Hepatocyte (in vitro differentiated cells): ENCODE results near the gene TSPAN9. TPM values are rescaled to one million over a fixed set of nuclear protein-coding genes. Genes with fewer than 3 reads are reported as not detected.

Experiments used
- DNase-seq: peaks from one replicate; pipeline ENCODE4 v3.0.0-alpha.2; 2016; ENCODE audit warnings: low spot score
- H2AFZ ChIP-seq: fragments of 200-600 bp; sonication (generic); 2 replicates; pipeline ENCODE4 v1.6.0; 2016; ENCODE audit warnings: antibody characterized with exemption, mild to moderate bottlenecking
- H3K27ac ChIP-seq: fragments of 200-600 bp; sonication (generic); 2 replicates; pipeline ENCODE4 v1.5.1; 2016; ENCODE audit warnings: mild to moderate bottlenecking
- H3K27me3 ChIP-seq: fragments of 200-600 bp; sonication (generic); 2 replicates; pipeline ENCODE4 v1.6.1; 2016
- H3K36me3 ChIP-seq: fragments of 200-600 bp; sonication (generic); replicated peaks from 2 replicates; pipeline ENCODE4 v1.5.1; 2016; ENCODE audit warnings: low read depth; ENCODE audit not compliant: insufficient read depth
- H3K4me1 ChIP-seq: fragments of 200-600 bp; sonication (generic); 2 replicates; pipeline ENCODE4 v1.5.1; 2016; ENCODE audit warnings: mild to moderate bottlenecking, moderate library complexity; ENCODE audit not compliant: insufficient read depth
- H3K4me2 ChIP-seq: fragments of 200-600 bp; sonication (generic); 2 replicates; pipeline ENCODE4 v1.6.0; 2016
- H3K4me3 ChIP-seq: fragments of 200-600 bp; sonication (generic); 2 replicates; pipeline ENCODE4 v1.5.1; 2016; ENCODE audit warnings: mild to moderate bottlenecking
- H3K79me2 ChIP-seq: fragments of 200-600 bp; sonication (generic); 2 replicates; pipeline ENCODE4 v1.6.0; 2017; ENCODE audit warnings: mild to moderate bottlenecking
- H3K9me2 ChIP-seq: fragments of 200-600 bp; sonication (generic); replicated peaks from 2 replicates; pipeline ENCODE4 v1.6.0; 2017; ENCODE audit warnings: mild to moderate bottlenecking; ENCODE audit not compliant: insufficient read depth
- H3K9me3 ChIP-seq: fragments of 200-600 bp; sonication (generic); 2 replicates; pipeline ENCODE4 v1.5.1; 2016; ENCODE audit warnings: low read depth, mild to moderate bottlenecking
- H4K20me1 ChIP-seq: fragments of 200-600 bp; sonication (generic); 2 replicates; pipeline ENCODE4 v1.6.0; 2016; ENCODE audit warnings: mild to moderate bottlenecking; ENCODE audit not compliant: insufficient read depth, poor library complexity, severe bottlenecking
- EZH2 ChIP-seq: fragments of 200-600 bp; sonication (generic); IDR thresholded peaks from 2 replicates; pipeline ENCODE4 v1.6.1; 2016; ENCODE audit warnings: antibody characterized with exemption, mild to moderate bottlenecking, borderline replicate concordance
- EZH2phosphoT487 ChIP-seq: fragments of 200-600 bp; sonication (generic); IDR thresholded peaks from one replicate; pipeline ENCODE4 v1.6.1; 2018; ENCODE audit warnings: antibody characterized with exemption, mild to moderate bottlenecking, low read depth, moderate library complexity; ENCODE audit not compliant: unreplicated experiment, severe bottlenecking
- WGBS: methylation state at CpG from one replicate; pipeline ENCODE4 v1.1.6; 2016; ENCODE audit warnings: low lambda C conversion rate; ENCODE audit errors: missing lambda C conversion rate; 5-methylcytosine and 5-hydroxymethylcytosine counted together
- polyA plus RNA-seq: library from polyadenylated mRNA; unstranded; fragments of >200 nt; fragmentation: Nextera tagmentation; extraction: Ambion mirVana; gene quantifications from 2 replicates; pipeline ENCODE4 v1.2.1, GENCODE V29; 2016
- total RNA-seq: library from RNA; depleted of rRNA; stranded (reverse); fragments of >200 nt; gene quantifications from 2 replicates; pipeline ENCODE4 v1.2.3, GENCODE V29; 2014
- TF ChIP-seq, protein P1 (sequence below): fragments of 200-600 bp; sonication (generic); IDR thresholded peaks from 2 replicates; pipeline ENCODE4 v1.5.1; 2016; ENCODE audit warnings: antibody characterized with exemption, mild to moderate bottlenecking; ENCODE audit not compliant: poor library complexity

Gene TSPAN9
- total and polyA plus RNA-seq, 2 experiments from 2014 or later, result 16.6 to 38.6 TPM

DNA sequence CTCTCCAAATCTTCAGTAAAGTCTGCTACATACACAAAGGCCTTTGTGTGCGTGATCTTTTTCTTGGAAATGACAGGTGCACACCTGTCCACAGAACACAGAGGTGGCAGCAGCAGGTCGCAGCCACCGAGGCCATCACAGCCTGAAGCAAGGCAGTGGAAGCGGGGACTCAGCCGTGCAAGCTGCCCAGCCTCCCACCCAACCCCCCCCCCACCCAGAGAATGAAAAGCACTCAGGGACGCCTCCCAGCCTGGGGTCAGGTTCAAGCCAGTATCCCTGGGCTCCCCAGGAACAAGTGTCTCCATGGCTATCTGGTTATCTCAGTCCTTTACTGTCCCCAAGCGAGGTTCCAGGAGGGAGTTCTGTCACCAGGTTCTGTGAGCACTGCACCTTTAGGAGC, 31.2 kb upstream of the TSPAN9 start:
- Histone ChIP-seq H3K9me2 (no peaks in the 10 kb centered on the region), H3K4me3 (no peak overlapping the region), H3K4me1 (no peaks in the 10 kb centered on the region), H4K20me1 (no peaks in the 10 kb centered on the region), H3K27me3 (no peaks in the 10 kb centered on the region), H2AFZ (no peak overlapping the region), H3K36me3 (no peaks in the 10 kb centered on the region), H3K9me3 (no peaks in the 10 kb centered on the region), H3K79me2 (no peaks in the 10 kb centered on the region), H3K27ac (no peak overlapping the region), H3K4me2 (no peak overlapping the region)
- 87% methylated on average over 7 of the region's 7 CpGs for WGBS
- DNase-seq, result no peak
- no peak for TF ChIP-seq EZH2
- TF ChIP-seq EZH2phosphoT487, result no peak
- TF ChIP-seq, protein P1, sequence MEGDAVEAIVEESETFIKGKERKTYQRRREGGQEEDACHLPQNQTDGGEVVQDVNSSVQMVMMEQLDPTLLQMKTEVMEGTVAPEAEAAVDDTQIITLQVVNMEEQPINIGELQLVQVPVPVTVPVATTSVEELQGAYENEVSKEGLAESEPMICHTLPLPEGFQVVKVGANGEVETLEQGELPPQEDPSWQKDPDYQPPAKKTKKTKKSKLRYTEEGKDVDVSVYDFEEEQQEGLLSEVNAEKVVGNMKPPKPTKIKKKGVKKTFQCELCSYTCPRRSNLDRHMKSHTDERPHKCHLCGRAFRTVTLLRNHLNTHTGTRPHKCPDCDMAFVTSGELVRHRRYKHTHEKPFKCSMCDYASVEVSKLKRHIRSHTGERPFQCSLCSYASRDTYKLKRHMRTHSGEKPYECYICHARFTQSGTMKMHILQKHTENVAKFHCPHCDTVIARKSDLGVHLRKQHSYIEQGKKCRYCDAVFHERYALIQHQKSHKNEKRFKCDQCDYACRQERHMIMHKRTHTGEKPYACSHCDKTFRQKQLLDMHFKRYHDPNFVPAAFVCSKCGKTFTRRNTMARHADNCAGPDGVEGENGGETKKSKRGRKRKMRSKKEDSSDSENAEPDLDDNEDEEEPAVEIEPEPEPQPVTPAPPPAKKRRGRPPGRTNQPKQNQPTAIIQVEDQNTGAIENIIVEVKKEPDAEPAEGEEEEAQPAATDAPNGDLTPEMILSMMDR, result no peak

DNA sequence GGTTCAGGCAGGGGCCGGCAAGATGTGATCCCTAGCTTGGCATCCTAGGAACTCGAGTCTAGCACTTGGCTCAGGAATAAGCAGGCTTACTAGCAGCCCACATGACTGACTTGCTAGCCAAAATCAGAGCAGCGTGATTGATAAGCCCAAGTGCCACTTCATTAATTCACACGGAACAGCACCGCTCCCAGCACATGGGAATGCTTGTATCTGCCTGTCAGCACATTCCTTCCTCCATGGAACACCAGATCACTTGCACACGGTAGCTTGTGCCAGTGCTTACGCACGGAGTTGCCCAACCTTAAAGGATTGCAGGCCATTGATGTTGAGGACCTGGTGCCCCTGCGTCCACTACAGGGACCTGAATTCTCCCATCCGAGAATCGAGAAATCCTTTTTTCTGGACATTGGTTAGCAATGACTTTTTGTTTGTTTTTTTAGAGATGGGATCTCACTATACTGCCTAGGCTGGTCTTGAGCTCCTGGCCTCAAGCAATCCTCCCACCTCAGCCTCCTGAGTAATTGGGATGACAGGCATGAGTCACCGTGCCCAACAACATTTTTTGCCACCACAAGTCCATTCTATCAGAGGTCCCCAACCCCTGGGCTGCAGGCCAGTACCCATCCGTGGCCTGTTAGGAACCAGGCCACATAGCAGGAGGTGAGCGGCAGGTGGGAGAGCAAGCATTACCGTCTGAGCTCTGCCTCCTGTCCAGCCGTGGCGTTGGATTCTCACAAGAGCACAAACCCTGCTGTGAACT, 30.6 kb upstream of the TSPAN9 start:
- no peak for TF ChIP-seq EZH2phosphoT487
- TF ChIP-seq, protein P1, result no peak
- TF ChIP-seq EZH2, result no peak
- Histone ChIP-seq H3K27me3 (no peaks in the 10 kb centered on the region), H4K20me1 (no peaks in the 10 kb centered on the region), H3K4me1 (no peaks in the 10 kb centered on the region), H2AFZ (no peak overlapping the region), H3K4me2 (no peak overlapping the region), H3K79me2 (no peaks in the 10 kb centered on the region), H3K9me2 (no peaks in the 10 kb centered on the region), H3K27ac (no peak overlapping the region), H3K9me3 (no peaks in the 10 kb centered on the region), H3K36me3 (no peaks in the 10 kb centered on the region), H3K4me3 (no peak overlapping the region)
- 88% methylated on average over 17 of the region's 17 CpGs for WGBS
- no peak for DNase-seq

DNA sequence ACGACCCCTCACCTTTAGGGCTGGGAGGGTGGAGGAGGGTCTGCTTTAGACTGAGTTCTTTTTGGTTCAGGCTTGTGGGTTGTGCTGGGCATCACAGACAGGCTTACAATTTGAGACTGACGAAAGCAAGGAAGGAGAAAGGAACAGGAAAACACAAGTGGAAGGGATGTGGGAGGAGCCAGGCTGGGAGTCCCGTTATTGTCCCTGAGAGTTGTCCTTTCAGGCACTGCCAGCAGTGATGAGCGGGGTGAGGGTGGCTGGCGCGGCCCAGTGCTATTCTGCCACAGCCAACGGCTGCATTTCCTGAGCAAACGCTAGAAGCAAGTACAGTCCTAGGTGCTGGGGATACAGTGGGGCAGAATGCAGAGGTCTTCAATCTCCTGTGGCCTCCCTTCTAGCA, 29.2 kb upstream of the TSPAN9 start:
- Histone ChIP-seq H3K4me3 (no peak overlapping the region), H3K9me2 (no peaks in the 10 kb centered on the region), H4K20me1 (no peaks in the 10 kb centered on the region), H2AFZ (no peak overlapping the region), H3K27me3 (no peaks in the 10 kb centered on the region), H3K4me1 (no peaks in the 10 kb centered on the region), H3K4me2 (no peak overlapping the region), H3K9me3 (no peaks in the 10 kb centered on the region), H3K79me2 (no peaks in the 10 kb centered on the region), H3K36me3 (no peaks in the 10 kb centered on the region), H3K27ac (no peak overlapping the region)
- TF ChIP-seq, protein P1, result no peak
- TF ChIP-seq EZH2phosphoT487 (no peak), EZH2 (no peak)
- 59% methylated on average over 8 of the region's 8 CpGs for WGBS
- DNase-seq, result no peak
